VCaP (cell line): ENCODE results near the gene MFAP4.

Experiments
- H3K27ac ChIP-seq: fragments of 450-650 bp; 2 replicates; pipeline ENCODE4 v1.5.1; 2017
- TF ChIP-seq, protein P1 (sequence below): fragments of 450-650 bp; conservative IDR thresholded peaks from 2 replicates; pipeline ENCODE4 v1.5.1; 2017; ENCODE audit warnings: mild to moderate bottlenecking, moderate library complexity

Gene MFAP4

DNA sequence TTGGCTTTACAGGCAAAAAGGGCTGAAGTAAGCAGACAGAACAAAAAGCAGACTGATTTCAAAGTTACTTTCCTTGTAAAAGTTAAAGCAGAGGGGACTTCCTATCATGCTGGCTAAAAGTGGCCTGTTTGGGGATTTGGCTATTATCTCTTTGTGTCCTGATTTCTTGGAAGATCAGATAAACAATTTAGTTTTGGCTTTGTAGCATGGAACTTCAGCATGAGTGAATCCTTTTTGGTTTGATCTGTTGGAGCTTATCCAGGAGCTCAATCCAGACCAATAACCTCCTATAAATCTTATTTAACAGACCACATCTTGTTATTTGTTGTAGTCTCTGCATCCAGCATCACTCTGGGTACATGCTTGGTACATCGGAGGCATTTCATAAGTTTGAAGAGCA is 15.2 kb upstream of the MFAP4 start:
- TF ChIP-seq, protein P1, sequence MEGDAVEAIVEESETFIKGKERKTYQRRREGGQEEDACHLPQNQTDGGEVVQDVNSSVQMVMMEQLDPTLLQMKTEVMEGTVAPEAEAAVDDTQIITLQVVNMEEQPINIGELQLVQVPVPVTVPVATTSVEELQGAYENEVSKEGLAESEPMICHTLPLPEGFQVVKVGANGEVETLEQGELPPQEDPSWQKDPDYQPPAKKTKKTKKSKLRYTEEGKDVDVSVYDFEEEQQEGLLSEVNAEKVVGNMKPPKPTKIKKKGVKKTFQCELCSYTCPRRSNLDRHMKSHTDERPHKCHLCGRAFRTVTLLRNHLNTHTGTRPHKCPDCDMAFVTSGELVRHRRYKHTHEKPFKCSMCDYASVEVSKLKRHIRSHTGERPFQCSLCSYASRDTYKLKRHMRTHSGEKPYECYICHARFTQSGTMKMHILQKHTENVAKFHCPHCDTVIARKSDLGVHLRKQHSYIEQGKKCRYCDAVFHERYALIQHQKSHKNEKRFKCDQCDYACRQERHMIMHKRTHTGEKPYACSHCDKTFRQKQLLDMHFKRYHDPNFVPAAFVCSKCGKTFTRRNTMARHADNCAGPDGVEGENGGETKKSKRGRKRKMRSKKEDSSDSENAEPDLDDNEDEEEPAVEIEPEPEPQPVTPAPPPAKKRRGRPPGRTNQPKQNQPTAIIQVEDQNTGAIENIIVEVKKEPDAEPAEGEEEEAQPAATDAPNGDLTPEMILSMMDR, result no peak
- H3K27ac ChIP-seq, result peak overlapping the region; percentile 70

DNA sequence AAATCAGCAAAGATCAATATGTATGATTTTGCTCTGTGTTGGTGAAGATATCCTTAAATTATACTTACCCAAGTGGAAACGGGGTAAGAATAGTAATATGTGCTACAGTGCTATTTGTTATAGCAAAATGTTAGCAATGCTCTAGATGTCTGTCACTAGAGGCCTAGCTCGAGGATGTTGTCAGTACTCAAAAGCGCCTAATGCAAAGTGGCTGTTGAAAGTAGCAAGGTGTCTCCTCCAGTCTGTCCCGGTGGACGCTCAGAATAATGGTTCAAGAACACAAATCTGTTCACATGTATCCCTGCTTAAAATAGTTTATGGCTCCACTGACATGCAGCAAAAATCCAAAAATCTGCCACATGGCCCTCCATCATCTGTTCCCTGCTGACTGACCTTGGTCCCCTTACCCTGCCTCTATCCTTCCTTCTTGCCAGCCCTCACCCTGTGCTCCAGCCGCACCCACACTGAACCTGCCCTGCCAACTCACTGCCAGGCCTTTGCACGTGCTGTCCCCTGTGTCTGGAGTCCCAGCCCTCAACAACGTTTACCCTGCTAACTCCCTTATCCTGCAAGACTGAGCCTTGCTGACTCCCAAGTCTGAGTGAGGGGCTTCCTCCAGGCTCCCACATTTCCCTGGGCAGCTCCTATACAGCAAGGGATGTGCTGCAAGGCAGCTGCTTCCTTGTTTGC is 14.5 kb upstream of the MFAP4 start:
- TF ChIP-seq, protein P1, result no peak
- H3K27ac ChIP-seq, result peak overlapping the region; percentile 70

DNA sequence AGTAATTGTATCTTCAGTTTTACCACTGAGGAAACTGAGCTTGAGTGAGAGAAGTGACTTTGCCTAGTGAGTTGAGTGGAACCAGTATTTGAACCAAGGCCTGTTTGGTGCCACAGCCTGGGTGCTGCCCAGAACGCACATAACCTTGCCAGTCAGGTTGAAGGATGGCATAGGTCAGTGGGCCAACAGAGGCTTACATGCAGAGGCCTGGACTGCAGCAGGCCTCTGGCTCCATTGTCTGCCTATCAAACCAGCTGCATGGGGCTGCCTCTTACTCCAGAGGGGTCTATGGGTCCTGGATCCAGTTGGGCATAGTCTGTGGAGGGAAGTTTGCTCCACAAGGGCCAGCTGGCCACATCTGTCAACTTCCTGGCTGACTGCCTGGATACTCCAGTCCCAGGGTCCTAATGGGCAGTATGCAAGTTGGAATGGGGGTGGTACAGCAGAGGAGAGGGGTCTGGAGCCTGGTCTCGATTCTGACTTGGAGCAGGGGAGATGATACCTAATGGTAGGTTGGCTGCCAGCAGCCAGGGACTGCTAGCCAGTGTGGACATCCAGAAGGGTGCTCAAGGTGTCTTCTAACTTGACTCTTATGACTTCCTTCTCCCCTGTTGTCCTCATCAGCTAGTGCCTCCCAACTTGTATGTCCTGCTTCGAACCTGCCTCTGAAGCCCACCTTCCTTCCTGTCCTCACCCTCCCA is 12.9 kb upstream of the MFAP4 start:
- no peak overlapping the region for H3K27ac ChIP-seq
- TF ChIP-seq, protein P1, result no peak

DNA sequence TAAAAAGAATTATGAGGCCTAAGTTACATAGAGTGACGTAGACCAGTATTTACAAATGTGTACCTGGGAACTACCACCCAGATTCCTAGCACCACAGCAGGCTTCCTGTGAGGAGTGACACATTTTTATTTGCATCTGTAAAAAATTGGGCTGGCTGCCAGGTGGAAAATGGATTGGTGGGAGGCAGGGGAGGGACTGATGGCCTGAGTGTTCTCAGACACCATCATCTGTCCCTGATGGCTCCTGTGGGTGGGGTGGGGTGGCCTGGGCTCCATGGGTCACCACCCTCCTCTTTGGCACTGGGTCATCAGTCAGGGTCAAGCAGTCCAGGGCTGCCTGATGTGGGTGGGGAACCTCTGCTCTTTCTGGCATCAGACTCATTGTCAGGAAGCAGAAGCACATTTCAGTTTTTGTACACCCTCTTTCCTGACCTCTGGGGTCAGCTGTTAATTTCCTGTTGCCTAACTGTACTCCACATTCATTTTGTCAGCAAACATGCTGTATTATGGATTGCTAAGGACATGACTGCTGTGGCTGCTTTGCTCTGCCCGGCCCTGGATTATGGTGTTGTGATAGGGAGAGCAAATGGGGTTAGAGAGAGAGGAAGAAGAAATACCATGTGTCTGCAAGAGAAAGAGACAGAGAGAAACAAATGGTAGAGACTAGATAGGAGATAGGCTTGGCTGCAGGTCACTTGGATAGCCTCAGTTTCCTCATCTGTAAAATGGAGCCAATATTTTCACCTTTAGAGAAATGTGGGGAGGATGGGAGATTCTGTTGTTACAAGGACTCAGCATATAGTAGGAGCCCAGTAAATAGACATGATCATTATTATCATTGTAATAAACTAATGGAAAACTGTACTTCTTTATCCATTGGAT is 11.6 kb upstream of the MFAP4 start:
- H3K27ac ChIP-seq, result peak overlapping the region; percentile 57
- TF ChIP-seq, protein P1, result no peak

DNA sequence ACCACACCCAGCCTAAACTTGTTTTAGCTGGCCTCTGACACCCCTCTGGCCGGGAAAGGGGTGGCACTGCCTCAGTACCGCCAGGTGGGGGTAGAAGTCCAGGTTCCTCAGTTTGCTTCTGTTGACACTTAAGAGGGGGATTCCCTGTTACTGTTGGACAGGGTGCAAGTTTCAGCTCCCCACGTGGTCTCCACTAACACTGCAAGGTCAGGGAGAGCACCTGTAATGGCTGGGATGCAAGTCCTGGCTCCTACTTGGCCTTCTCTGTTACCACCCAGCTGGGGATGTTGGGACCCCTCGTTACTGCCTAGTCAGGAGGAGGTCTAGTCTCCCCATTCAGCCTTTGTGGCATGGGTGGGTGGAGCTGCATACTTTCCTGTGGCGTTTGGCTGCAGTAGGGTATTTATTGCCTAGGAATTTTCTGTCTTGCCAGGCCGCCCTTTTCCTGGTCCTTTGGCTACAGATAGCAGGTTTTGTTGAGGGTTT is 10.6 kb upstream of the MFAP4 start:
- TF ChIP-seq, protein P1, result no peak

DNA sequence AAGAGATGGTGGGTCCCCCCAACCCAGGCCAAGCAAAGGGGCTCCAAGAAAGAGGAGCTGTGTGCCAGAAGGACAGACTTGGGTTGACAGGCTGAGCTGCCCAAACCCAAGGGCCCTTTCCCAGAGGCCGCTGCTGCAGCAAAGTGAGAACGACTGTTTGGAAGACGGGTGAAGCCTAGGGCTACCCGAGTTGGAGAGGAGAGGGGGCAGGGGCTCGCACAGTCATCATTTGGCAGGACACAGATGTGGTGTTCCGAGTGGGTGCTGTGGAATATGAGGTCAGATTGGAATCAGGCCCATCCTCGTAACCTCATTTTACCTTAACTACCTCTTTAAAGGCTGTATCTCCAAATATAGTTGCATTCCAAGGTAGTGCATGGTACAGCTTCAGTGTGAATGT is 5.3 kb upstream of the MFAP4 start:
- H3K27ac ChIP-seq, result no peak overlapping the region
- TF ChIP-seq, protein P1, result no peak

More for the DNA sequence above, 10.6 kb upstream of the MFAP4 start:
- H3K27ac ChIP-seq, result peak overlapping the region; percentile 57

DNA sequence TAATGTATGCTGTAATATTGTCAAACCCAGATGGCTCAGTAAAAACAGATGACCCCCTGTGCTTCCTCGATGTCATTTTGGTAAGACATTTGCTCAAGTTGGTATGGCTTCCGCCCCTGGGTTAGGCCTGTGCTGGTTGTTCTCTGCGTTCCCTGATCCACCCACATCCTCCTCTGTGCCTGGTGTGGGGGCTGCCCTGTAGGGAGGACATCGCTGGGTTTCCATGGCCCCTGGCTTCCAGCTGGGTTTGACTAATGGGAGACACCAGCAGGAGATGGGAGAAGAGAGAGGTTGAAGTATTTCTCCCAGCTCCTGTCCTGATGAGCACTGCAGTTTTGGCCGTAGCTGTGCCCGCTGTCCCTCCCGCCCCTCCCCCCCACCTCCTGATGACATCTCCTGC is 4.4 kb upstream of the MFAP4 start:
- TF ChIP-seq, protein P1, result no peak
- H3K27ac ChIP-seq, result no peak overlapping the region
